Tibial nerve (tissue), 3 donors: Measurements from ENCODE around the gene HNF4A.

ENCODE experiments used
- POLR2A ChIP-seq, 2 donors: fragments of 450-650 bp; IDR thresholded peaks; one replicate each; pipeline ENCODE4 v1.6.1; 2017; ENCODE audit warnings: antibody characterized with exemption in 2 of 2, mild to moderate bottlenecking in 2 of 2, moderate library complexity in 2 of 2
- TF ChIP-seq, protein P1 (sequence below), 5 experiments: fragments of 200-600 bp in 3 of 5; fragments of 450-650 bp in 2 of 5; sonication (generic) in 3 of 5; IDR thresholded peaks; one replicate each; pipeline ENCODE4 v1.5.1; 2016 to 2019; ENCODE audit warnings: antibody characterized with exemption in 5 of 5, mild to moderate bottlenecking in 3 of 5, moderate library complexity in 2 of 5

DNA sequence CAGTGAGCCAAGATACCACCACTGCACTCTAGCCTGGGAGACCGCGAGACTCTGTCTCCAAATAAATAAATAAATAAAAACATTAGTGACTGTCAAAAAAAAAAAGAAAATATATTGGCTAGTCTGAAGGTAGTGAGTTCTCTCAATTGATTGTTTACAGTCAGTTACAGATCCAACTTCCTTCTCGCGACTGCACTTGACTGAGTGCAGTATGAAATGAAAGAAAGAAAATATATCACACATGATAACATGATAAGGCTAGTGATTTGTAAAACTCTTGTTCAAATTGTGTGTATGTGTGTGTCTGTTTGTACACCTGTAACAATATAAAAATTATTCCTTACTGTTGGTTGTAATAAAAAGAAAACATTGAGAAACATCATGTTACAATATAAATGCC is 10.8 kb upstream of the HNF4A start:
- TF ChIP-seq, protein P1, sequence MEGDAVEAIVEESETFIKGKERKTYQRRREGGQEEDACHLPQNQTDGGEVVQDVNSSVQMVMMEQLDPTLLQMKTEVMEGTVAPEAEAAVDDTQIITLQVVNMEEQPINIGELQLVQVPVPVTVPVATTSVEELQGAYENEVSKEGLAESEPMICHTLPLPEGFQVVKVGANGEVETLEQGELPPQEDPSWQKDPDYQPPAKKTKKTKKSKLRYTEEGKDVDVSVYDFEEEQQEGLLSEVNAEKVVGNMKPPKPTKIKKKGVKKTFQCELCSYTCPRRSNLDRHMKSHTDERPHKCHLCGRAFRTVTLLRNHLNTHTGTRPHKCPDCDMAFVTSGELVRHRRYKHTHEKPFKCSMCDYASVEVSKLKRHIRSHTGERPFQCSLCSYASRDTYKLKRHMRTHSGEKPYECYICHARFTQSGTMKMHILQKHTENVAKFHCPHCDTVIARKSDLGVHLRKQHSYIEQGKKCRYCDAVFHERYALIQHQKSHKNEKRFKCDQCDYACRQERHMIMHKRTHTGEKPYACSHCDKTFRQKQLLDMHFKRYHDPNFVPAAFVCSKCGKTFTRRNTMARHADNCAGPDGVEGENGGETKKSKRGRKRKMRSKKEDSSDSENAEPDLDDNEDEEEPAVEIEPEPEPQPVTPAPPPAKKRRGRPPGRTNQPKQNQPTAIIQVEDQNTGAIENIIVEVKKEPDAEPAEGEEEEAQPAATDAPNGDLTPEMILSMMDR (IDR thresholded peaks at IDR 0.05) = no peak
- TF ChIP-seq POLR2A (IDR thresholded peaks at IDR 0.05) = no peak
